Panc1 (cell line): ENCODE results near the gene DDAH1. TPM values are rescaled to one million over a fixed set of nuclear protein-coding genes. Genes with fewer than 3 reads are reported as not detected.

ENCODE experiments used
- ATAC-seq: fragments of 200-7000 bp; cut with Tn5 transposase; 2 replicates; pipeline ENCODE4 v1.9.1; 2020; ENCODE audit warnings: mild to moderate bottlenecking, moderate library complexity
- BruUV-seq: library from RNA; stranded (reverse); fragments of 400-500 nt; replicated peaks from 2 replicates; lab custom pipeline; 2021; lab: Mats Ljungman, UMichigan
- CTCF ChIA-PET: fragments of 300-600 bp; sonication (Branson Sonifier 250); formaldehyde crosslinking; loops from one replicate; lab custom pipeline; 2022; ENCODE audit warnings: antibody characterized with exemption; lab: Charles Lee
- POLR2A ChIA-PET: fragments of 300-600 bp; sonication (Branson Sonifier 250); formaldehyde crosslinking; loops from one replicate; lab custom pipeline; 2022; ENCODE audit warnings: antibody characterized with exemption; lab: Charles Lee
- DNase-seq: peaks from one replicate; pipeline ENCODE4 v3.0.0-alpha.2; 2010; ENCODE audit warnings: low read depth, low spot score
- H3K27ac ChIP-seq: 2 replicates; pipeline ENCODE4 v1.5.1; 2011; ENCODE audit warnings: mild to moderate bottlenecking, low read length, inconsistent platforms
- H3K27me3 ChIP-seq: fragments of 200-500 bp; sonication (Bioruptor generic); 2 replicates; pipeline ENCODE4 v1.6.0; 2014; ENCODE audit warnings: low read length, inconsistent platforms; ENCODE audit not compliant: control insufficient read depth, insufficient read depth
- H3K36me3 ChIP-seq: fragments of 200-500 bp; sonication (Bioruptor generic); 2 replicates; pipeline ENCODE4 v1.5.1; 2014; ENCODE audit warnings: inconsistent platforms, mild to moderate bottlenecking, low read length, moderate library complexity; ENCODE audit not compliant: control insufficient read depth, insufficient read depth
- H3K4me1 ChIP-seq: 2 replicates; pipeline ENCODE4 v1.5.1; 2011; ENCODE audit warnings: inconsistent platforms, mild to moderate bottlenecking, low read length, moderate library complexity; ENCODE audit not compliant: control insufficient read depth, insufficient read depth
- H3K4me3 ChIP-seq, 2 experiments: 2 replicates each; pipeline ENCODE4 v1.5.1; 2011 to 2012; ENCODE audit warnings: low read depth in 2 of 2, low read length in 2 of 2, mild to moderate bottlenecking in 2 of 2, inconsistent platforms in 1 of 2, moderate library complexity in 1 of 2
- H3K9me3 ChIP-seq: fragments of 200-500 bp; sonication (Bioruptor generic); 2 replicates; pipeline ENCODE4 v1.5.1; 2014; ENCODE audit warnings: low read depth, mild to moderate bottlenecking, inconsistent platforms, low read length, moderate library complexity; ENCODE audit not compliant: control insufficient read depth, insufficient read depth
- CTCF ChIP-seq: fragments of 450-650 bp; IDR thresholded peaks from 2 replicates; pipeline ENCODE4 v1.5.1; 2017; ENCODE audit warnings: mild to moderate bottlenecking
- POLR2AphosphoS5 ChIP-seq: IDR thresholded peaks from 2 replicates; pipeline ENCODE4 v1.6.1; 2012; ENCODE audit warnings: mild to moderate bottlenecking, low read depth, low read length, moderate library complexity
- REST ChIP-seq, 2 experiments: IDR thresholded peaks; 2 replicates each; pipeline ENCODE4 v1.6.1; 2011 to 2012; ENCODE audit warnings: low read depth in 2 of 2, control low read depth in 1 of 2, low read length in 1 of 2, mild to moderate bottlenecking in 1 of 2, moderate library complexity in 1 of 2; ENCODE audit not compliant: insufficient read depth in 1 of 2
- SIN3A ChIP-seq: IDR thresholded peaks from 2 replicates; pipeline ENCODE4 v1.6.1; 2012; ENCODE audit warnings: low read depth, mild to moderate bottlenecking, low read length, moderate library complexity, borderline replicate concordance; ENCODE audit not compliant: insufficient read depth
- TCF7L2 ChIP-seq: IDR thresholded peaks from 2 replicates; pipeline ENCODE4 v1.6.1; 2011; ENCODE audit warnings: mild to moderate bottlenecking, low read depth, low read length, inconsistent platforms
- in situ Hi-C: cut with HindIII; loops from 2 replicates; pipeline ENCODE4 v1.10.0; 2016; ENCODE audit warnings: low sequenced_read_pairs, low pct_unique_long_range_greater_than_20kb
- intact Hi-C: fragments of 100-400 bp; cut with micrococcal nuclease; formaldehyde crosslinking; loops from one replicate; pipeline ENCODE4 v1.10.0; 2022; ENCODE audit not compliant: unreplicated experiment
- total RNA-seq: library from RNA; stranded (reverse); gene quantifications from one replicate; pipeline ENCODE4 v1.2.1, GENCODE V29; 2021; ENCODE audit not compliant: unreplicated experiment

DDAH1 gene
- total RNA-seq, 1 experiment from 2014 or later = 85.4 TPM

- no peak for ATAC-seq
- intact Hi-C loops (no loop called here), in situ Hi-C loops (no loop called here)
- Histone ChIP-seq H3K27ac (peak overlapping the region; percentile 68), H3K36me3 (no peaks in the 10 kb centered on the region), H3K9me3 (no peaks in the 10 kb centered on the region), H3K27me3 (no peaks in the 10 kb centered on the region), H3K4me3 (no peak overlapping the region), H3K4me1 (peaks cover 52% of the 10 kb centered on the region)
- BruUV-seq = no TSS peak
- TF ChIP-seq TCF7L2 = no peak
- TF ChIP-seq CTCF = no peak
- TF ChIP-seq SIN3A = no peak
- no peak for TF ChIP-seq POLR2AphosphoS5
- TF ChIP-seq REST (IDR thresholded peaks at IDR 0.05; ENCODE audit: insufficient read depth in 1 of 2, low read depth in 2 of 2, low read length in 1 of 2) = no peak
- POLR2A ChIA-PET = interaction anchor here (0.7 to 1.6 kb wide), 2 partner anchors 19 to 170 kb away, joined by 5 to 10 read pairs; partner anchors contain the start of gene BCL10
- CTCF ChIA-PET = interaction anchor here (1.6 kb wide), 1 partner anchor 11 kb away, joined by 7 read pairs; no protein-coding TSS in a partner anchor
- no peak for DNase-seq
Observed at GRCh38 chr1:85295654-85296053, 169.3 kb downstream of the DDAH1 start.

- no peaks in the 10 kb centered on the region for H3K36me3 ChIP-seq
- H3K27me3 ChIP-seq = no peaks in the 10 kb centered on the region
- in situ Hi-C loops (no loop called here), intact Hi-C loops (no loop called here)
- peak overlapping the region; percentile 68 for H3K27ac ChIP-seq
- no peaks in the 10 kb centered on the region for H3K9me3 ChIP-seq
- CTCF ChIA-PET = interaction anchor here (0.6 kb wide), 1 partner anchor 43 kb away, joined by 3 read pairs; no protein-coding TSS in a partner anchor
- no peak overlapping the region for H3K4me3 ChIP-seq
- peaks cover 58% of the 10 kb centered on the region for H3K4me1 ChIP-seq
- POLR2A ChIA-PET = interaction anchor here (0.6 to 1.6 kb wide), 2 partner anchors 13 to 18 kb away, joined by 3 to 10 read pairs; partner anchors contain the start of gene BCL10
- TF ChIP-seq REST (IDR thresholded peaks at IDR 0.05; ENCODE audit: insufficient read depth in 1 of 2, low read depth in 2 of 2, low read length in 1 of 2) (no peak), CTCF (no peak), POLR2AphosphoS5 (no peak), TCF7L2 (0 out of 2 replicates have a peak, but pooled peaks have one; percentile 32), SIN3A (no peak)
- DNase-seq = peak; percentile 89
- no peak; the same call in 1 of the 2 replicates for ATAC-seq
- BruUV-seq = no TSS peak
Observed at GRCh38 chr1:85295006-85295431, 169.9 kb downstream of the DDAH1 start.
